IgD-negative memory B cell (primary cell): ENCODE results near the gene PTH2R. TPM values are rescaled to one million over a fixed set of nuclear protein-coding genes. Genes with fewer than 3 reads are reported as not detected.
"Not testable (repeated sequence)": the region's sequence is repeated elsewhere in the genome, so short reads cannot be mapped to it uniquely, and the experiment has no call there.

Experiments used
- H3K27ac Mint-ChIP-seq, 3 donors: one replicate each; pipeline ENCODE4 v1.8.0; 2020 to 2022; ENCODE audit warnings: mild to moderate bottlenecking in 3 of 3, mixed read lengths in 3 of 3, moderate library complexity in 1 of 3
- H3K27me3 Mint-ChIP-seq: one replicate; pipeline ENCODE4 v1.8.0; 2021; ENCODE audit warnings: mixed read lengths
- H3K36me3 Mint-ChIP-seq: one replicate; pipeline ENCODE4 v1.8.0; 2020; ENCODE audit warnings: mild to moderate bottlenecking, mixed read lengths
- H3K4me1 Mint-ChIP-seq, 3 donors: one replicate each; pipeline ENCODE4 v1.8.0; 2020 to 2022; ENCODE audit warnings: mixed read lengths in 3 of 3, mild to moderate bottlenecking in 1 of 3
- H3K4me3 Mint-ChIP-seq, 4 donors: one replicate each; pipeline ENCODE4 v1.8.0; 2020 to 2022; ENCODE audit warnings: mild to moderate bottlenecking in 4 of 4, mixed read lengths in 4 of 4, moderate library complexity in 3 of 4
- H3K9me3 Mint-ChIP-seq, 3 donors: one replicate each; pipeline ENCODE4 v1.8.0; 2020 to 2021; ENCODE audit warnings: mixed read lengths in 3 of 3, mild to moderate bottlenecking in 1 of 3
- polyA plus RNA-seq: library from polyadenylated mRNA; unstranded; fragments of 300-500 nt; fragmentation: Illumina TruSeq; gene quantifications from one replicate; pipeline ENCODE4 v1.2.3, GENCODE V29; 2021

PTH2R gene
- polyA plus RNA-seq, 1 donor from 2014 or later, result 0.23 TPM

DNA sequence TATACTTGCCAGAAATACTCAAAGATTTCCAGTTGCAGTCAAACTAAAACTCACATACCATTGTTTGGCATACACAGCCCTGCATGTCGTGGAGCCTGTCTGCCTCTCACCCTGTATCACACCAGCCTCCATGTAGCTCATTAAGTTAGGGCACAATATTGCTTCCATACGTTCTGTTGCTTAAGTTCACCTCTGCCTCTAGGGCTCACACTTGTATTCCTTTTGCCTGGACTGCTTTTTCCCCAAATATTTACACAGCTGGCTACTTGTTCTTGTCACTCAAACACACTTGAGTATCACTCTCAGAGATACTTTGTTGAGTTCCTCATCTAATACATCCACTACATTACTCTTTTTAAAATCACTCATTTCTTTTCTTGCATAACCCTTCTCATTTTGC lies 83.1 kb downstream of the PTH2R start:
- Mint-ChIP-seq H3K27ac (no peak overlapping the region), H3K4me1 (no peaks in the 10 kb centered on the region), H3K36me3 (no peaks in the 10 kb centered on the region), H3K4me3 (no peak overlapping the region), H3K9me3 (peaks cover 0 to 4% (median 3%) of the 10 kb centered on the region in 3 donors), H3K27me3 (peaks cover 3% of the 10 kb centered on the region)

DNA sequence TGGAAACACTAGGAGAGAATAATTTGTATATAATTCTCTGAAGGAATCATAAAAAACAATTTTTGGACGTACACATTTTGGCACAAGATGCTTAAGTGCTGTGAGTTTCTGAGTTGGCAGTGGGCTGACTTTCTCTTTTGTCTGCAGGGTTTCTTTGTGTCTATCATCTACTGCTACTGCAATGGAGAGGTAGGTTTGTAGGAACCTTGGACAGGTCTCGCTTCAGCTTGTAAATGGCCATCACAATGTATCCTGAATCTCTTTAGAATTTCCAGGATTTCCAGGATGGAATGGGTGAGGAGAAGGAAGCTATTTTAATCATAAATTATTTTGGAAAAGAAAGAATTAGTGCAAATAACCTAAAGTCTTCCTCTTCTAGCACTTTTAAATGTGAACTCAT lies 83.9 kb downstream of the PTH2R start:
- H3K4me3 Mint-ChIP-seq, result no peak overlapping the region
- H3K9me3 Mint-ChIP-seq, result peaks cover 0 to 4% (median 3%) of the 10 kb centered on the region in 3 donors
- H3K27me3 Mint-ChIP-seq, result peaks cover 5% of the 10 kb centered on the region
- H3K4me1 Mint-ChIP-seq, result no peaks in the 10 kb centered on the region
- no peak overlapping the region for H3K27ac Mint-ChIP-seq
- H3K36me3 Mint-ChIP-seq, result no peaks in the 10 kb centered on the region

DNA sequence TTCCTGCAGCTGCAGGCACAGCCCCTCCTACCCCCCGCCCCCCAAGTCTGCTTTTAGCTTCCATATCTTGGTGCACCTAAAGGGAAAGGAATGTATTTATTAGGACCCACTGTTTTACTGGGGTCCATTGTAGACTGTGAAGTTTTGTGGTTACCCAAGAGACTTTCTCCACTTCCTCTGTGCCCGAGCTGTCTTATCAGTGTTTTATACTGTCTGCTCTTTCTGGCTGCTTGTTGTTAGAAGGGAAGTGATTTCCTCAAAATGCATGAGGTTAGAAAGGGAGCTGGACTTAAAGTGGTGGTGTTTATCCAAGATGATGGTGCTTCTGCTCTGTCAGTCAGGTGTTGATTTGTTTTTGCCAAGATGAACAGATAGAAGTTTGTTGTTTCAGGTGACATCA lies 85.0 kb downstream of the PTH2R start:
- no peaks in the 10 kb centered on the region for H3K4me1 Mint-ChIP-seq
- H3K4me3 Mint-ChIP-seq, result no peak overlapping the region
- peaks cover 5% of the 10 kb centered on the region for H3K27me3 Mint-ChIP-seq
- H3K36me3 Mint-ChIP-seq, result no peaks in the 10 kb centered on the region
- no peak overlapping the region for H3K27ac Mint-ChIP-seq
- peaks cover 0 to 4% (median 3%) of the 10 kb centered on the region in 3 donors for H3K9me3 Mint-ChIP-seq

DNA sequence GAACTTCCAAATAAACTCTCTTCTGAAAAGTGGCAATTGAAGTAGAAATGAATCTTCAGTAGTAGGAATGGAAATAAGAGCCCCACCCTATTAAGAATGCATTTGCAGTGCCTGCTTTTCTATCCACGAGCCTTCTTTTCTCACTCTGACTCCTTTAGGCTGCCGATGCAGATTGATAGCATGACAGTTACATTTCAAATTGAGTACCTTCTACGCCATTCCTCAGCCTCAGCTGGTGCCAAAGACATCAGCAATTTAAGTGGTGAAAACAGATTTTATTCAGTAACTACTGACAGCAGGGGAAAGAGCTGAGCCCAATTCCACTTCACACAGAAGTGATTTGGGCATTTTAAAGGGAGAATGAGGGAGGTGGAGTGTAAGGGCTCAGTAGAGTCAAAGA lies 85.5 kb downstream of the PTH2R start:
- no peak overlapping the region for H3K27ac Mint-ChIP-seq
- no peak overlapping the region for H3K4me3 Mint-ChIP-seq
- peaks cover 0 to 4% (median 3%) of the 10 kb centered on the region in 3 donors for H3K9me3 Mint-ChIP-seq
- H3K27me3 Mint-ChIP-seq, result peaks cover 5% of the 10 kb centered on the region
- H3K36me3 Mint-ChIP-seq, result no peaks in the 10 kb centered on the region
- no peaks in the 10 kb centered on the region for H3K4me1 Mint-ChIP-seq

DNA sequence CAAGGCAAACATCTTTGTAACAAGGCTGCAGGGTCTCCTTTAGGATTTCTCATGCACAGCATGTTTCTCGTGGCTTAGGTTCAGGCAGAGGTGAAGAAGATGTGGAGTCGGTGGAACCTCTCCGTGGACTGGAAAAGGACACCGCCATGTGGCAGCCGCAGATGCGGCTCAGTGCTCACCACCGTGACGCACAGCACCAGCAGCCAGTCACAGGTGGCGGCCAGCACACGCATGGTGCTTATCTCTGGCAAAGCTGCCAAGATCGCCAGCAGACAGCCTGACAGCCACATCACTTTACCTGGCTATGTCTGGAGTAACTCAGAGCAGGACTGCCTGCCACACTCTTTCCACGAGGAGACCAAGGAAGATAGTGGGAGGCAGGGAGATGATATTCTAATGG lies 86.6 kb downstream of the PTH2R start:
- peaks cover 2% of the 10 kb centered on the region for H3K27me3 Mint-ChIP-seq
- H3K9me3 Mint-ChIP-seq, result no peaks in the 10 kb centered on the region

DNA sequence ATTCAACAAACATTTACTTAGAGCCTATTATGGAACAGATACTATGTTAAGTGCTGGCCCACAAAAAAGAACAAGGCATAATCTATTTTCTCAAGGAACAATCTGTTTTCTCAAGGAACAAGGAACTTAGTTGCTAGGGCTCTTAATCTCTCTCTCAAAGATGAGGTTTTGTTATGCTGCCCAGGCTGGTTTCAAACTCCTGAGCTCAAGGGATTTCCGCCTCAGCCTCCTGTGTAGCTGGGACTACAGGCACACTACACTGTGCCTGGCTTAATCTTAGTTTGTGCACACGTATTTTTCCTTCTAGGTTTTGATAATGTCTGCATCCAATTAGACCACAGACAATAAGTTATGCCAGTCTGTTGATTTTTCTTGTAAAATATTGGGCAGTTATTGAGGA lies 89.5 kb downstream of the PTH2R start:
- peaks cover 2% of the 10 kb centered on the region for H3K27me3 Mint-ChIP-seq
- H3K36me3 Mint-ChIP-seq, result no peaks in the 10 kb centered on the region

More for the DNA sequence above, 86.6 kb downstream of the PTH2R start:
- no peaks in the 10 kb centered on the region for H3K4me1 Mint-ChIP-seq
- H3K27ac Mint-ChIP-seq, result no peak overlapping the region
- H3K4me3 Mint-ChIP-seq, result no peak overlapping the region
- no peaks in the 10 kb centered on the region for H3K36me3 Mint-ChIP-seq

DNA sequence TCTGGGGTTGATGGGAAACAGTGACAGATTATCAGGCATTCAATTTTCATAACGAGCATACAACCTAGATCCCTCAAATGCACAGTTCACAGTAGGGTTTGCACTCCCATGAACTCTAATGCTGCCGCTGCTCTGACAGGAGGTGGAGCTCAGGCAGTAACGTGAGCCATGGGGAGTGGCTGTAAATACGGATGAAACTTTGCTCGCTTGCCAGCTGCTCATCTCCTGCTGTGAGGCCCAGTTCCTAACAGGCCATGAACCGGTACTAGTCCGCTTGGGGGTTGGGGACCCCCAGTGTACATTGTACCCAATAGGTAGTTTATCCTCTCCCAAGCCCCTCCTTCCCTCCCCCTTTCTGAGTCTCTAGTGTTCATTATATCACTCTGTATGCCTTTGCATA lies 94.6 kb downstream of the PTH2R start:
- Mint-ChIP-seq H3K36me3 (no peaks in the 10 kb centered on the region), H3K4me3 (no peak overlapping the region), H3K27ac (no peak overlapping the region), H3K27me3 (no peaks in the 10 kb centered on the region), H3K4me1 (no peaks in the 10 kb centered on the region), H3K9me3 (peaks cover 0 to 5% (median 3%) of the 10 kb centered on the region in 3 donors)

More for the DNA sequence above, 89.5 kb downstream of the PTH2R start:
- Mint-ChIP-seq H3K9me3 (no peaks in the 10 kb centered on the region), H3K4me1 (no peaks in the 10 kb centered on the region), H3K4me3 (no peak overlapping the region), H3K27ac (no peak overlapping the region)

DNA sequence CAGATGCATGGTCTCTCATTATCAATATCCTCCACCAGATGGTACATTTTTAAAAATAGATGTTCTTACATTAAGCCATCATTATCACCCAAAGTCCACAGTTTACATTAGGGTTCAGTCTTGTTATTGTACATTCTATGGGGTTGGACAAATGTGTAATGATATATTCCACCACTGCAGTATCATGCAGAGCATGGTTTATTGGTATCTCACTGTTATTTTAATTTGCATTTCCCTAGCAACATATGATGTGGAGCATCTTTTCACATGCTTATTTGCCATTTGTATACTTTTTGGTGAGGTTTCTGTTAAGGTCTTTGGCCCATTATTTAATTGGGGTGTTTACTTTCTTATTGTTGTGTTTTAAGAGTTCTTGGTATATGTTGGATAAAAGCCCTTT lies 95.7 kb downstream of the PTH2R start:
- H3K36me3 Mint-ChIP-seq, result no peaks in the 10 kb centered on the region
- H3K9me3 Mint-ChIP-seq, result peaks cover 3 to 8% (median 5%) of the 10 kb centered on the region in 3 donors
- no peaks in the 10 kb centered on the region for H3K4me1 Mint-ChIP-seq
- H3K27me3 Mint-ChIP-seq, result peaks cover 1% of the 10 kb centered on the region
- H3K27ac Mint-ChIP-seq, result no peak overlapping the region
- H3K4me3 Mint-ChIP-seq, result no peak overlapping the region

DNA sequence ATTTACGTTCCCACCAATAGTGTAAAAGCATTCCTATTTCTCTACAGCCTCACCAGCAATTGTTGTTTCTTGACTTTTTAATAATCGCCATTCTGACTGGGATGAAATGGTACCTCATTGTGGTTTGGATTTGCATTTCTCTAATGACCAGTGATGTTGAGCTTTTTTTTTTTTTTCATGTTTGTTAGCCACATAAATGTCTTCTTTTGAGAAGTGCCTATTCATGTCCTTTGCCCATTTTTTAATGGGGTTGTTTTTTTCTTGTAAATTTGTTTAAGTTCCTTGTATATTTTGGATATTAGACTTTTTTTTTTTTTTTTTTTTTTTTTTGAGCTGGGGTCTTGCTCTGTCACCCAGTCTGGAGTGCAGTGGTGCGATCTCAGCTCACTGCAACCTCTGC lies 98.8 kb downstream of the PTH2R start:
- peaks cover 7 to 23% (median 8%) of the 10 kb centered on the region in 3 donors for H3K9me3 Mint-ChIP-seq
- not testable (repeated sequence) for H3K36me3 Mint-ChIP-seq, H3K27me3 Mint-ChIP-seq, H3K4me3 Mint-ChIP-seq, H3K4me1 Mint-ChIP-seq, H3K27ac Mint-ChIP-seq

DNA sequence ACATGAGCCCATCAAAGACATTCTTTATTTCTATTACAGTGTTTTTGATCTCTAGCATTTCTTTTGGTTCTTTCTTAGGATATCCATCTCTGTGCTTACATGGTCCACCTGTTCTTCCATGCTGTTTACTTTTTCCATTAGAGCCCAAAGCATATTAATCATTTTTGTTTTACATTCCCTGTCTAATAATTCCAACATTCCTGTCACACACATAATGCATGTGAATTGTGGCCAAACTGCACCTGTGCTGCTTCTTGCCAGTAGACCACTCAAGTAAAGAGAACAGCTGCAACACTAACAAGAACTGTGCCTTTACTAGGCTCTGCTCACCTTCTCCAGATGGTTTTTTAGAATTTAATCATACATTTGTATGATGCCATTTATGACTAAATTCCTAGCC lies 103.0 kb downstream of the PTH2R start:
- Mint-ChIP-seq H3K27me3 (peaks cover 6% of the 10 kb centered on the region), H3K4me3 (no peak overlapping the region), H3K27ac (no peak overlapping the region), H3K9me3 (peaks cover 8 to 27% (median 13%) of the 10 kb centered on the region in 3 donors), H3K36me3 (no peaks in the 10 kb centered on the region), H3K4me1 (no peaks in the 10 kb centered on the region)

DNA sequence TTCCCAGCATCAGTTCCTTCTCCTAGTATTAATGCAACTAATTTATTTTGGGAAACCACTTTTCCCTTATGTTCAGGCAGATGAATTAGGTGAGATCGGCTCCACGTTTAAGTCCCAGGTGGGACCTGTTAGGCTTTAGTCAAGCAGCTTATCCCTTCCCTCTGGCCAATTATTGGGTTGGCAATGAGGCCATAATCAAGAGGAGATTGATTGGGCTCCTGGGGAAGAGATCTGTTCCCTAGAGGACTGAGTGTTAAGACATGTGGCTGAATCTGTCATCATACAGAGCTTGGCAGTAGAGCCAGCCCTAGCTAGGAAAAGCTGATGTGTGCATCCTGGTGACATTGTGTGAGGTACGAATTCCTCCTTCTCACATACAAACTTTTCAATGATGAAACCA lies 104.4 kb downstream of the PTH2R start:
- Mint-ChIP-seq H3K9me3 (peaks cover 4 to 30% (median 16%) of the 10 kb centered on the region in 3 donors), H3K27me3 (peaks cover 6% of the 10 kb centered on the region), H3K4me1 (no peaks in the 10 kb centered on the region), H3K27ac (no peak overlapping the region), H3K4me3 (no peak overlapping the region), H3K36me3 (no peaks in the 10 kb centered on the region)

DNA sequence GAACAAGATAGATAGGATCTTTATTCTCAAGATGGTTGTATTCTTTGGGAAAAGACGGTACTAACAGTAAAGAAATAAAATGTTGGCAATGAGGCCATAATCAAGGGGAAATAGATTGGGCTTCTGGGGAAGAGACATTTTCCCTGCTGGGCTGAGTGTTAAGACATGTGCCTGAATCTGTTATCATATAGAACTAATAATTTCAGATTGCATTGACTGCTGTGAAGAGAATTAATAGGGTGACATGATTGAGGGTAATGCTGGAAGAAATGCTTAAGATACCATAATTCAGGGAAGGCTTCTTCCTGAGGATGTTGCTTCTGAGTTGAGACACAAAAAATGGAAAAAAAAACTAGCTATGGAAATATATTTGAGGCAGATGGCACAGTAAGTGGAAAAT lies 105.0 kb downstream of the PTH2R start:
- peaks cover 4 to 27% (median 16%) of the 10 kb centered on the region in 3 donors for H3K9me3 Mint-ChIP-seq
- H3K27me3 Mint-ChIP-seq, result peaks cover 6% of the 10 kb centered on the region
- no peaks in the 10 kb centered on the region for H3K4me1 Mint-ChIP-seq
- no peak overlapping the region for H3K27ac Mint-ChIP-seq
- H3K4me3 Mint-ChIP-seq, result no peak overlapping the region
- no peaks in the 10 kb centered on the region for H3K36me3 Mint-ChIP-seq

DNA sequence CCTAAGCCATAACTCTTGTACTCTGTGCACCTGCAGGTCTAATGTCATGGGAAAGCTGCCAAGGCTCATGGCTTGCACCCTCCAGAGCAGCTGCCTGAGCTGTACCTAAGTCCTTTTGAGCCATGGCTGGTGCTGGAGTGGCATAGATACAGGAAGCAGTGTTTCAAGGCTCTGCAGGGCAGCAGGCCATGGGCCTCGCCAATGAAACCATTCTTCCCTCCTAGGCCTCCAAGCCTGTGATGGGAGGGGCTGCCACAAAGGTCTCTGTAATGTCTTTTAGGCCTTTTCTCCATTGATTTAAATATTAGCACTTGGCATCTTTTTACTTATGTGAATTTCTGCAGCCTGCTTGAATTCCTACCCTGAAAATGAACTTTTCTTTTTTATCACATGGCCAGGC lies 108.5 kb downstream of the PTH2R start:
- Mint-ChIP-seq H3K4me3 (no peak overlapping the region), H3K27ac (no peak overlapping the region), H3K4me1 (no peaks in the 10 kb centered on the region), H3K9me3 (peaks cover 0 to 14% (median 7%) of the 10 kb centered on the region in 3 donors), H3K27me3 (peaks cover 5% of the 10 kb centered on the region), H3K36me3 (no peaks in the 10 kb centered on the region)

DNA sequence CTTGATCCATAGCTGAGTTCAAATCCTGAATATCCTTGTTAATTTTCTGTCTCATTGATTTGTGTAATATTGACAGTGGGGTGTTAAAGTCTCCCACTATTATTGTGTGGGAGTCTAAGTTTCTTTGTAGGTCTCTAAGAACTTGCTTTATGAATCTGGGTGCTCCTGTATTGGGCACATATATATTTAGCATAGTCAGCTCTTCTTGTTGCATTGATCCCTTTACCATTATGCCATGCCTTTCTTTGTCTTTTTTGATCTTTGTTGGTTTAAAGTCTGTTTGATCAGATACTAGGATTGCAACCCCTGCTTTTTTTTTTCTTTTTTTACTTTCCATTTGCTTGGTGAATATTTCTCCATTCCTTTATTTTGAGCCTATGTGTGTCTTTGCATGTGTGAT lies 116.5 kb downstream of the PTH2R start:
- H3K4me1 Mint-ChIP-seq, H3K36me3 Mint-ChIP-seq, H3K27ac Mint-ChIP-seq, H3K4me3 Mint-ChIP-seq, H3K27me3 Mint-ChIP-seq: not testable (repeated sequence)
- peaks cover 0 to 18% (median 4%) of the 10 kb centered on the region in 3 donors for H3K9me3 Mint-ChIP-seq

DNA sequence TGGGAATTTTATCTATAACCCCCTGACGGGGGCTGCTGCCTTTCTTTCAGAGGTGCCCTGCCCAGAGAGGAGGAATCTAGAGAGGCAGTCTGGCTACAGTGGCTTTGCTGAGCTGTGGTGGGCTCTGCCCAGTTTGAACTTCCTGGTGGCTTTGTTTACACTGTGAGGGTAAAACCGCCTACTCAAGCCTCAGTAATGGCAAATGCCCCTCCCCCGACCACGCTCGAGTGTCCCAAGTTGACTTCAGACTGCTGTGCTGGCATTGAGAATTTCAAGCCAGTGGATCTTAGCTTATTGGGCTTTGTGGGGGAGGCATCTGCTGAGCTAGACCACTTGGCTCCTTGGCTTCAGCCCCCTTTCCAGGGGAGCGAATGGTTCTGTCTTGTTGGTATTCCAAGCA lies 118.6 kb downstream of the PTH2R start:
- not testable (repeated sequence) for H3K4me1 Mint-ChIP-seq, H3K27ac Mint-ChIP-seq, H3K4me3 Mint-ChIP-seq, H3K27me3 Mint-ChIP-seq, H3K36me3 Mint-ChIP-seq
- H3K9me3 Mint-ChIP-seq, result peaks cover 0 to 18% (median 4%) of the 10 kb centered on the region in 3 donors

DNA sequence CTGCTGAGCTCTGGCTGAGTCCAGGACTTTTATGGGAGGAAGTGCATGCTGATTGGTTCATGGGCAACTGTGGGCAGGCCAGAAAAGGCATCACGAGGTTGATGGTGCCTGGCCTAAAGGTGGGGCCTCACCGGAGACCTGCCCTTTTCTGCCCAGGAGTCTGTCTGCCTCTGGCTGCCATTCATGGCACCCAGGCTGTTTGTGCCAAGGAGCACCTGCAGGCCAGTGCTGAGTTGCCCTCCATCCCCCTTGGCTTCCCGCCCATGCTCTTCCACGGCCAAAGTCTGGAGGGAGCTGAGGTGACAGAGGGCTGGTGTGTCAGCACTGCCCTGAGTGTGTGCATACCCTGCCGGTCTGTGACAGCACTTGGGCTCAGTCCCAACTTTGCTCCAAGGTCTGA lies 123.2 kb downstream of the PTH2R start:
- no peaks in the 10 kb centered on the region for H3K4me1 Mint-ChIP-seq
- H3K4me3 Mint-ChIP-seq, result no peak overlapping the region
- H3K36me3 Mint-ChIP-seq, result no peaks in the 10 kb centered on the region
- H3K27ac Mint-ChIP-seq, result no peak overlapping the region
- H3K9me3 Mint-ChIP-seq, result peaks cover 0 to 1% (median 0%) of the 10 kb centered on the region in 3 donors
- peaks cover 1% of the 10 kb centered on the region for H3K27me3 Mint-ChIP-seq

DNA sequence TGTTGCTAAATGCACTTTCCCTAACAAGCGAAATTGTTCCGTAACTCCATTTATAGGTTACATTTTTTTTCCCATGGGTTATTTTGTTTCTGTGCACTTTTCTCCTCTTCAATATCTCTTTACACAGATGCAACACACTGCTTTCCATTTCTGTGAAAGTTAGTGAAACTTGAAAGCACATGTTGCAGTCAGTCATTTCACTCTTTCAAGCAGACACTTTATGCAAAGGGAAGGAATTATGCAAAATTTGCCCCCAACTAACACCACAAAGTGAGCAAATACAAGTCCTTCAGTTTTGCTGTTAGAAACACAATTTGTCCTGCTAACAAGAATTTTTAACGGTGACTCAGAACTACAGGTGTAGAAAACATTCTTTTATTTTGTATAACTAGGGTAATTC lies 124.8 kb downstream of the PTH2R start:
- H3K4me3 Mint-ChIP-seq, result no peak overlapping the region
- H3K9me3 Mint-ChIP-seq, result peaks cover 1 to 6% (median 6%) of the 10 kb centered on the region in 3 donors
- H3K27ac Mint-ChIP-seq, result peak overlapping the region in 1 of 3 donors; percentile 77
- H3K27me3 Mint-ChIP-seq, result no peaks in the 10 kb centered on the region
- no peaks in the 10 kb centered on the region for H3K36me3 Mint-ChIP-seq
- H3K4me1 Mint-ChIP-seq, result no peaks in the 10 kb centered on the region
